IMR-90 (cell line): ENCODE results near the gene PLLP. TPM values are rescaled to one million over a fixed set of nuclear protein-coding genes. Genes with fewer than 3 reads are reported as not detected.

Source experiments
- ATAC-seq: fragments of 200-7000 bp; cut with Tn5 transposase; 2 replicates; pipeline ENCODE4 v1.9.1; 2020; ENCODE audit warnings: low read depth, mild to moderate bottlenecking, moderate library complexity
- BruUV-seq: library from RNA; stranded (reverse); fragments of 400-500 nt; replicated peaks from 2 replicates; lab custom pipeline; 2021; lab: Mats Ljungman, UMichigan
- CTCF ChIA-PET: fragments of 300-600 bp; formaldehyde crosslinking; extraction: SDS; loops from one replicate; lab custom pipeline; 2021; ENCODE audit warnings: antibody characterized with exemption; lab: Yijun Ruan, JAX
- POLR2A ChIA-PET: fragments of 300-600 bp; sonication (Branson Sonifier 250); formaldehyde crosslinking; loops from one replicate; lab custom pipeline; 2022; ENCODE audit warnings: antibody characterized with exemption; ENCODE audit not compliant: unreplicated experiment; lab: Charles Lee
- DNase-seq: peaks from one replicate; pipeline ENCODE4 v3.0.0; 2013
- H2AFZ ChIP-seq: replicated peaks from 2 replicates; pipeline ENCODE3; 2013; ENCODE audit warnings: low read length, mild to moderate bottlenecking; ENCODE audit not compliant: poor library complexity
- H2AK5ac ChIP-seq: 2 replicates; pipeline ENCODE4 v1.6.1; 2013; ENCODE audit warnings: low read depth, low read length, inconsistent platforms
- H2AK9ac ChIP-seq: replicated peaks from 2 replicates; pipeline ENCODE3; 2013; ENCODE audit warnings: mild to moderate bottlenecking, low read depth, low read length, moderate library complexity; ENCODE audit not compliant: poor library complexity
- H2BK120ac ChIP-seq: 2 replicates; pipeline ENCODE4 v1.6.1; 2013; ENCODE audit warnings: low read depth, low read length, inconsistent platforms
- H2BK15ac ChIP-seq: 3 replicates; pipeline ENCODE4 v1.6.1; 2013; ENCODE audit warnings: low read depth, low read length, inconsistent platforms
- H2BK20ac ChIP-seq: 2 replicates; pipeline ENCODE4 v1.6.1; 2013; ENCODE audit warnings: low read depth, mild to moderate bottlenecking, inconsistent platforms, low read length, moderate library complexity
- H2BK5ac ChIP-seq: 2 replicates; pipeline ENCODE4 v1.6.1; 2013; ENCODE audit warnings: mild to moderate bottlenecking, low read depth, low read length, inconsistent platforms; ENCODE audit not compliant: poor library complexity, severe bottlenecking
- H3K14ac ChIP-seq: replicated peaks from 2 replicates; pipeline ENCODE4 v1.6.1; 2013; ENCODE audit warnings: low read depth, low read length, inconsistent platforms
- H3K18ac ChIP-seq: 2 replicates; pipeline ENCODE4 v1.6.1; 2013; ENCODE audit warnings: low read depth, low read length, control low read depth
- H3K23ac ChIP-seq: 2 replicates; pipeline ENCODE4 v1.6.1; 2013; ENCODE audit warnings: low read depth, low read length, inconsistent platforms
- H3K27ac ChIP-seq: 2 replicates; pipeline ENCODE4 v1.5.1; 2013; ENCODE audit warnings: mild to moderate bottlenecking, control low read depth, low read length; ENCODE audit not compliant: insufficient read depth
- H3K27me3 ChIP-seq: 2 replicates; pipeline ENCODE4 v1.6.1; 2013; ENCODE audit warnings: low read length; ENCODE audit not compliant: control insufficient read depth, insufficient read depth
- H3K36me3 ChIP-seq: 2 replicates; pipeline ENCODE4 v1.6.1; 2013; ENCODE audit warnings: low read length, mixed read lengths; ENCODE audit not compliant: control insufficient read depth, insufficient read depth
- H3K4ac ChIP-seq: 2 replicates; pipeline ENCODE4 v1.6.1; 2013; ENCODE audit warnings: low read depth, low read length, inconsistent platforms
- H3K4me1 ChIP-seq: 2 replicates; pipeline ENCODE4 v1.6.1; 2013; ENCODE audit warnings: low read length, mixed read lengths; ENCODE audit not compliant: control insufficient read depth, insufficient read depth
- H3K4me2 ChIP-seq: 2 replicates; pipeline ENCODE4 v1.6.1; 2013; ENCODE audit warnings: low read depth, mild to moderate bottlenecking, control low read depth, low read length, moderate library complexity
- H3K4me3 ChIP-seq: 2 replicates; pipeline ENCODE4 v1.5.1; 2013; ENCODE audit warnings: low read depth, mild to moderate bottlenecking, control low read depth, low read length, moderate library complexity; ENCODE audit not compliant: insufficient read depth
- H3K56ac ChIP-seq: 2 replicates; pipeline ENCODE4 v1.6.1; 2013; ENCODE audit warnings: low read length, inconsistent platforms; ENCODE audit not compliant: insufficient read depth; ENCODE audit errors: extremely low read depth
- H3K79me1 ChIP-seq, 2 experiments: 2 replicates each; pipeline ENCODE4 v1.6.1; 2013; ENCODE audit warnings: low read length in 2 of 2, inconsistent platforms in 1 of 2, low read depth in 1 of 2
- H3K9ac ChIP-seq: 2 replicates; pipeline ENCODE4 v1.6.1; 2013; ENCODE audit warnings: low read depth, low read length, control low read depth
- H3K9me1 ChIP-seq: 2 replicates; pipeline ENCODE4 v1.6.1; 2013; ENCODE audit warnings: low read length, inconsistent platforms; ENCODE audit not compliant: insufficient read depth
- H3K9me3 ChIP-seq: 2 replicates; pipeline ENCODE4 v1.6.1; 2013; ENCODE audit warnings: low read length; ENCODE audit not compliant: control insufficient read depth, insufficient read depth
- H4K20me1 ChIP-seq: 2 replicates; pipeline ENCODE4 v1.6.1; 2013; ENCODE audit warnings: low read length, inconsistent platforms; ENCODE audit not compliant: insufficient read depth
- H4K5ac ChIP-seq: 2 replicates; pipeline ENCODE4 v1.6.1; 2013; ENCODE audit warnings: mild to moderate bottlenecking, low read depth, low read length, control low read depth
- H4K8ac ChIP-seq, 2 experiments: 2 replicates each; pipeline ENCODE4 v1.6.1; 2013; ENCODE audit warnings: low read depth in 2 of 2, low read length in 2 of 2, control low read depth in 1 of 2, inconsistent platforms in 1 of 2
- H4K91ac ChIP-seq: 2 replicates; pipeline ENCODE4 v1.6.1; 2013; ENCODE audit warnings: low read depth, low read length, inconsistent platforms; ENCODE audit not compliant: insufficient read depth
- BHLHE40 ChIP-seq: fragments of 150-350 bp; IDR thresholded peaks from 2 replicates; pipeline ENCODE4 v1.6.1; 2016; ENCODE audit warnings: mild to moderate bottlenecking, low read depth, low read length
- CEBPB ChIP-seq: IDR thresholded peaks from 2 replicates; pipeline ENCODE4 v1.6.1; 2012; ENCODE audit warnings: low read depth, low read length, improper control_type of control experiment
- CHD1 ChIP-seq: IDR thresholded peaks from 2 replicates; pipeline ENCODE4 v1.6.1; 2012; ENCODE audit warnings: low read depth, low read length, improper control_type of control experiment
- FOS ChIP-seq: fragments of 150-350 bp; IDR thresholded peaks from 2 replicates; pipeline ENCODE4 v1.6.1; 2016; ENCODE audit warnings: low read depth, low read length
- MXI1 ChIP-seq: IDR thresholded peaks from 2 replicates; pipeline ENCODE4 v1.6.1; 2012; ENCODE audit warnings: low read depth, mild to moderate bottlenecking, low read length, moderate library complexity, borderline replicate concordance
- NFE2L2 ChIP-seq: fragments of 150-350 bp; IDR thresholded peaks from 2 replicates; pipeline ENCODE4 v1.6.1; 2016; ENCODE audit warnings: low read depth, mild to moderate bottlenecking, low read length
- RAD21 ChIP-seq: IDR thresholded peaks from 2 replicates; pipeline ENCODE4 v1.6.1; 2012; ENCODE audit warnings: low read length, improper control_type of control experiment
- WGBS, 2 experiments: methylation state at CpG; one replicate each; pipeline versions ENCODE4 v1.1.5 to v1.1.7; 2013; ENCODE audit warnings: missing lambda C conversion rate in 2 of 2; ENCODE audit not compliant: insufficient read length in 1 of 2; ENCODE audit errors: extremely low coverage in 2 of 2; 5-methylcytosine and 5-hydroxymethylcytosine counted together
- dilution Hi-C: fragments of 300-500 bp; cut with HindIII; formaldehyde crosslinking; loops from one replicate; pipeline ENCODE4 v1.14.3; 2018; ENCODE audit warnings: low sequenced_read_pairs; ENCODE audit not compliant: unreplicated experiment
- in situ Hi-C: fragments of 300-500 bp; cut with MboI; formaldehyde crosslinking; loops from 3 replicates; pipeline ENCODE4 v1.14.3; 2019; ENCODE audit warnings: low sequenced_read_pairs, inconsistent platforms, mixed read lengths
- intact Hi-C: fragments of 100-400 bp; cut with micrococcal nuclease; formaldehyde crosslinking; loops from 2 replicates; pipeline ENCODE4 v1.10.0; 2022
- polyA plus RNA-seq, 3 experiments: library from polyadenylated mRNA; depleted of rRNA; stranded (reverse); fragments of >200 nt; gene quantifications; 2 replicates each; pipeline ENCODE4 v1.2.3, GENCODE V29; 2012; ENCODE audit warnings: low replicate concordance in 1 of 3
- total RNA-seq: library from RNA; depleted of rRNA; stranded (reverse); fragments of >200 nt; gene quantifications from 2 replicates; pipeline ENCODE4 v1.2.3, GENCODE V29; 2012

PLLP gene
- total and polyA plus RNA-seq, 2 of the 4 experiments (the other 2 are of a cell fraction), result 0.05 TPM; not detected in 1

DNA sequence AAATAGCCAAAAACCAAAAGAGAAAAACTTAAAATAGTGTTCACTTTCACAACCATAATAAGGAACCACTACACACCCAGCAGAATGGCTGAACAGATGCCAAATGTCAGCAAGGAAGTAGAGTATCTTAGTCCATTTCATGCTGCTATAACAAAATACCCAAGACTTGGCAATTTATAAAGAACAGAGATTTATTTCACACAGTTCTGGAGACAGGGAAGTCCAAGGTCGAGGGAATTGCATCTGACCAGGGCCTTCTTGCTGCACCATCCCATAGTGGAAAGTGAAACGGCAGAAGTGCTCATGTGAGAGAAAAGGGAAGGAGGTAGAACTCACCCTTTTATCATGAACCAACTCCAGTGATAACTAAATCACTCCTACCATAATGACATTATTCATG is 40.3 kb upstream of the PLLP start:
- Histone ChIP-seq H3K23ac (no peak overlapping the region), H3K14ac (no peak overlapping the region), H2AK5ac (no peak overlapping the region), H4K5ac (no peak overlapping the region), H3K9me1 (no peaks in the 10 kb centered on the region), H2AK9ac (no peak overlapping the region), H2AFZ (no peak overlapping the region), H3K4me2 (no peak overlapping the region), H2BK5ac (no peak overlapping the region), H4K20me1 (no peaks in the 10 kb centered on the region), H3K4me1 (no peaks in the 10 kb centered on the region), H3K9ac (no peak overlapping the region), H2BK120ac (no peak overlapping the region), H3K9me3 (no peaks in the 10 kb centered on the region), H4K8ac (no peak overlapping the region), H4K91ac (no peak overlapping the region), H3K4ac (no peak overlapping the region), H3K27ac (no peak overlapping the region), H3K36me3 (no peaks in the 10 kb centered on the region), H3K27me3 (peaks cover 8% of the 10 kb centered on the region), H2BK20ac (no peak overlapping the region), H3K4me3 (no peak overlapping the region), H2BK15ac (no peak overlapping the region), H3K79me1 (no peaks in the 10 kb centered on the region), H3K56ac (no peak overlapping the region), H3K18ac (no peak overlapping the region)
- no peak for DNase-seq
- ChIA-PET POLR2A (no interaction called here), CTCF (no interaction called here)
- no CpG with 5 or more reads among the region's 2 CpGs for WGBS, 2 experiments
- intact Hi-C loops (loop anchor here (5.0 kb wide), 1 partner anchor 48 kb away; the partner anchor contains the start of gene CX3CL1), dilution Hi-C loops (no loop called here), in situ Hi-C loops (no loop called here)
- TF ChIP-seq RAD21 (no peak), MXI1 (no peak), BHLHE40 (no peak), CEBPB (no peak), NFE2L2 (no peak), FOS (no peak), CHD1 (no peak)
- ATAC-seq, result no peak
- no TSS peak for BruUV-seq
